PC-9 (cell line): ENCODE data around the gene LIME1. TPM values are rescaled to one million over a fixed set of nuclear protein-coding genes. Genes with fewer than 3 reads are reported as not detected.

Source experiments
- BruUV-seq: library from RNA; stranded (reverse); fragments of 400-500 nt; replicated peaks from 2 replicates; lab custom pipeline; 2021; lab: Mats Ljungman, UMichigan
- CTCF ChIA-PET: fragments of 300-600 bp; sonication (Branson Sonifier 250); formaldehyde crosslinking; loops from one replicate; lab custom pipeline; 2022; ENCODE audit warnings: antibody characterized with exemption; lab: Charles Lee
- POLR2A ChIA-PET: fragments of 300-600 bp; sonication (Branson Sonifier 250); formaldehyde crosslinking; loops from one replicate; lab custom pipeline; 2022; ENCODE audit warnings: antibody characterized with exemption; ENCODE audit not compliant: unreplicated experiment; lab: Charles Lee
- DNase-seq, 2 experiments: peaks; one replicate each; pipeline versions ENCODE4 v3.0.0 to v3.0.0-alpha.2; 2015 to 2022; ENCODE audit warnings: mixed read lengths in 1 of 2
- H2AFZ ChIP-seq: fragments of 200-600 bp; sonication (generic); 2 replicates; pipeline ENCODE4 v1.8.1; 2017; ENCODE audit warnings: antibody characterized with exemption
- H3F3A ChIP-seq: fragments of 200-600 bp; sonication (generic); 2 replicates; pipeline ENCODE4 v1.8.1; 2017; ENCODE audit warnings: antibody characterized with exemption, mild to moderate bottlenecking, low read depth; ENCODE audit not compliant: insufficient read depth
- H3K27ac ChIP-seq: fragments of 200-600 bp; sonication (generic); 2 replicates; pipeline ENCODE4 v1.6.1; 2016; ENCODE audit warnings: mixed run types
- H3K27me3 ChIP-seq: fragments of 200-600 bp; sonication (generic); 2 replicates; pipeline ENCODE4 v1.6.1; 2016; ENCODE audit warnings: low read depth, mixed run types; ENCODE audit not compliant: insufficient read depth
- H3K36me3 ChIP-seq: fragments of 200-600 bp; sonication (generic); 2 replicates; pipeline ENCODE4 v1.6.1; 2016; ENCODE audit warnings: low read depth, mixed run types
- H3K4me1 ChIP-seq: fragments of 200-600 bp; sonication (generic); replicated peaks from 2 replicates; pipeline ENCODE4 v1.6.1; 2016; ENCODE audit warnings: mixed run types; ENCODE audit not compliant: insufficient read depth
- H3K4me2 ChIP-seq: fragments of 200-600 bp; sonication (generic); 2 replicates; pipeline ENCODE4 v1.6.1; 2017; ENCODE audit warnings: mixed run types
- H3K4me3 ChIP-seq: fragments of 200-600 bp; sonication (generic); 2 replicates; pipeline ENCODE4 v1.6.1; 2016; ENCODE audit warnings: mixed run types
- H3K79me2 ChIP-seq: fragments of 200-600 bp; sonication (generic); 2 replicates; pipeline ENCODE4 v1.6.1; 2017; ENCODE audit warnings: low read depth, mixed run types
- H3K9me2 ChIP-seq: fragments of 200-600 bp; sonication (generic); 2 replicates; pipeline ENCODE4 v1.8.1; 2017; ENCODE audit warnings: mild to moderate bottlenecking; ENCODE audit not compliant: insufficient read depth
- H3K9me3 ChIP-seq: fragments of 200-600 bp; sonication (generic); 2 replicates; pipeline ENCODE4 v1.8.1; 2016; ENCODE audit warnings: low read depth; ENCODE audit not compliant: insufficient read depth
- H4K20me1 ChIP-seq: fragments of 200-600 bp; sonication (generic); 2 replicates; pipeline ENCODE4 v1.8.1; 2017; ENCODE audit not compliant: insufficient read depth
- CTCF ChIP-seq: fragments of 200-600 bp; sonication (generic); conservative IDR thresholded peaks from 2 replicates; pipeline ENCODE4 v1.6.1; 2017; ENCODE audit warnings: mixed run types, antibody characterized with exemption, mild to moderate bottlenecking, moderate library complexity
- EZH2 ChIP-seq: fragments of 200-600 bp; sonication (generic); IDR thresholded peaks from 2 replicates; pipeline ENCODE4 v1.8.0; 2017; ENCODE audit warnings: antibody characterized with exemption, low read depth
- intact Hi-C: fragments of 100-400 bp; cut with micrococcal nuclease; formaldehyde crosslinking; loops from one replicate; pipeline ENCODE4 v1.10.0; 2022; ENCODE audit not compliant: unreplicated experiment
- total RNA-seq: library from RNA; stranded (reverse); gene quantifications from 2 replicates; pipeline ENCODE4 v1.2.3, GENCODE V29; 2021

LIME1 gene
- total RNA-seq, 1 experiment from 2014 or later = 18.7 TPM

- POLR2A ChIA-PET = interaction anchor here (0.6 to 0.7 kb wide), 2 partner anchors 280 to 375 kb away, joined by 3 to 7 read pairs; no protein-coding TSS in a partner anchor
- no peak for DNase-seq
- Histone ChIP-seq H3K9me3 (no peaks in the 10 kb centered on the region), H3K4me2 (no peak overlapping the region), H2AFZ (no peak overlapping the region), H3K36me3 (no peaks in the 10 kb centered on the region), H3K27me3 (no peaks in the 10 kb centered on the region), H3K4me3 (no peak overlapping the region), H3F3A (peaks cover 43% of the 10 kb centered on the region), H3K4me1 (peaks cover 25% of the 10 kb centered on the region), H4K20me1 (0 out of 2 replicates have a peak, but pooled peaks cover 2% of the 10 kb centered on the region), H3K9me2 (no peaks in the 10 kb centered on the region), H3K79me2 (no peaks in the 10 kb centered on the region), H3K27ac (no peak overlapping the region)
- no TSS peak for BruUV-seq
- TF ChIP-seq EZH2 (no peak), CTCF (no peak)
- intact Hi-C loops = no loop called here
- CTCF ChIA-PET = interaction anchor here (0.6 kb wide), 1 partner anchor 101 kb away, joined by 5 read pairs; no protein-coding TSS in a partner anchor
Observed at GRCh38 chr20:63692436-63693082, 43.9 kb upstream of the LIME1 start.

GRCh38 chr20:63693083-63693732 lies 43.3 kb upstream of the LIME1 start:
- intact Hi-C loops = no loop called here
- 0 out of 2 replicates have a peak, but pooled peaks cover 3% of the 10 kb centered on the region for H4K20me1 ChIP-seq
- TF ChIP-seq CTCF (no peak), EZH2 (no peak)

GRCh38 chr20:63693733-63694583 lies 42.5 kb upstream of the LIME1 start:
- Histone ChIP-seq H3K9me2 (no peaks in the 10 kb centered on the region), H3K79me2 (no peaks in the 10 kb centered on the region), H4K20me1 (0 out of 2 replicates have a peak, but pooled peaks cover 3% of the 10 kb centered on the region), H3K36me3 (no peaks in the 10 kb centered on the region), H3F3A (peaks cover 50% of the 10 kb centered on the region), H3K27me3 (no peaks in the 10 kb centered on the region), H3K4me1 (peaks cover 30% of the 10 kb centered on the region), H3K27ac (no peak overlapping the region), H3K4me2 (no peak overlapping the region), H2AFZ (no peak overlapping the region), H3K4me3 (no peak overlapping the region), H3K9me3 (no peaks in the 10 kb centered on the region)
- POLR2A ChIA-PET = no interaction called here
- intact Hi-C loops = no loop called here
- no TSS peak for BruUV-seq
- peak in 1 of 2 experiments; percentile 26 for DNase-seq
- no peak for TF ChIP-seq CTCF
- no peak for TF ChIP-seq EZH2
- CTCF ChIA-PET = interaction anchor here (0.6 kb wide), 1 partner anchor 495 kb away, joined by 9 read pairs; no protein-coding TSS in a partner anchor

More at GRCh38 chr20:63693083-63693732, 43.3 kb upstream of the LIME1 start:
- H3K27ac ChIP-seq = no peak overlapping the region
- H3K4me1 ChIP-seq = peaks cover 25% of the 10 kb centered on the region
- H3K9me3 ChIP-seq = no peaks in the 10 kb centered on the region
- no peak overlapping the region for H3K4me3 ChIP-seq
- no peak overlapping the region for H3K4me2 ChIP-seq
- CTCF ChIA-PET = no interaction called here
- no peaks in the 10 kb centered on the region for H3K79me2 ChIP-seq
- no peak overlapping the region for H2AFZ ChIP-seq
- no peaks in the 10 kb centered on the region for H3K27me3 ChIP-seq
- no peaks in the 10 kb centered on the region for H3K36me3 ChIP-seq
- DNase-seq = peak in 1 of 2 experiments; percentile 27
- POLR2A ChIA-PET = interaction anchor here (0.6 to 0.7 kb wide), 2 partner anchors 281 to 374 kb away, joined by 3 to 7 read pairs; no protein-coding TSS in a partner anchor
- H3K9me2 ChIP-seq = no peaks in the 10 kb centered on the region
- no TSS peak for BruUV-seq
- peaks cover 45% of the 10 kb centered on the region for H3F3A ChIP-seq
